HG03064 (cell line): ENCODE measurements around the gene TMPRSS7.

Experiments used
- ATAC-seq: cut with Tn5 transposase; IDR thresholded peaks from one replicate; pipeline ENCODE4 v1.9.1; 2021; ENCODE audit warnings: low read depth; ENCODE audit not compliant: unreplicated experiment

The TMPRSS7 gene

DNA sequence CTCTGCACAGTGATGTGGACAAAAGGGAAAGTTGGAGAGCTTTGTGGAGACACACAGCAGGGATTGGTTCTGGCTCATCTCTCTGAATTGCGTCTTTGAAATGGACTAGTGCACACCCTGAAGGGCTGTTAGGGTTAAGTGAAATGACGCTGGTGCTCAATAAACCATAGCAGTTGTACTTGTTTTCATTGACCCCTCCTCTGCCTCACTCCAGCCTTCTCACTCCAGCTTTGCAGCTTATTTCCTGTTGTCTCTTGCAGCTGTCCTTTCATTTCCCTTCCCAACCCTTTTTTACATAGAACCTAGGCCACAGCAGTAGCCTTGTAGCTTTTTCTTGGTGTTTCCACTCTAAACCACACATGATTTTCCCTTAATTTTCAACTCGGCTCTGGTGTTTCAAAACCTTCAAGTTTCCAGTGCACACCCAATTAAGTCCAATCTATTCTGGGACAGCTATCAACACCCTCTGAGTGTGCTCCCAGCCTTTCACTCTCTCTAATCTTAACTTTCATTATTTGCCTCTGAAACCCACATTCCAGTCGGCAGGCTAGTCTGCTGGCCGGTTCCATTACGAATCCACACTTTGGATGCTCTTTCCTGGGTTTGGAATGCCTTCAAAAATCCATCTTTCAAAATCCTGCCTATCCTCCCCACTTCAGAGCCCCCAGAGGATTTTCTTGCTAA, 58.1 kb downstream of the TMPRSS7 start:
- ATAC-seq, result no peak

DNA sequence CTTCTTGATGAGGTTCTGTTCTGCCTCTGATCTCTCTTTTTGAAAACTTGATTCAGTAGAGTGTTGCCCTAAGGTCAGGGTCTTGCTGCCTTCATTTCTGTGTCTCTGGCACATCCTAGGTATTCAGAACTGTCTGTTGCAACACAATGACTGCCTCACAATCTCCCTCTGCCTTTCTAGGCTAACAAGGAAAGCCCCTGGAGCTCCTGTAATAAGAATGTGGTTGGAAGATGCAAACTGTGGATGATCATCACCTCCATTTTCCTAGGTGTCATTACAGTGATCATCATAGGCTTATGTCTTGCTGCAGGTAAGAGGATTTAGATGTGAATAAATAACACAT, 58.6 kb downstream of the TMPRSS7 start:
- ATAC-seq, result no peak

DNA sequence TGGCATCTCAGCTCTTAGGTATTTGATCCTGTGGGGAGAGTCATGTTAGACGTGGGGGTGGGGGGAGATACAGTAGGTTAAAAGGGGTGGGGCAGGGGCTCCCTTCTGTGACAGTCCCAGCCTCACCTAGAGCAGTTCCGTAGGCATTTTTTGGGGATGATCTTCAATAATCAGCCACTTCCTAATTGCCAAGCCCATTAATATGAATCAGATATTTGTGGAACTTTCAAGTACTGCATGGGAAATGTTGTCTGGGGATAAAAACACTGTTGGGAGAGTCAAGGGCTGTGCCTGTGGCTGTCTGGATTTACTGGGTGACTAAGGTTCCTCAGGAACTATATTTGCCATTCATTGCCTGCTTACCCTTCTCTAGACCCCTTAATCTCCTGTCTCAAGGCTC, 61.2 kb downstream of the TMPRSS7 start:
- ATAC-seq, result no peak

DNA sequence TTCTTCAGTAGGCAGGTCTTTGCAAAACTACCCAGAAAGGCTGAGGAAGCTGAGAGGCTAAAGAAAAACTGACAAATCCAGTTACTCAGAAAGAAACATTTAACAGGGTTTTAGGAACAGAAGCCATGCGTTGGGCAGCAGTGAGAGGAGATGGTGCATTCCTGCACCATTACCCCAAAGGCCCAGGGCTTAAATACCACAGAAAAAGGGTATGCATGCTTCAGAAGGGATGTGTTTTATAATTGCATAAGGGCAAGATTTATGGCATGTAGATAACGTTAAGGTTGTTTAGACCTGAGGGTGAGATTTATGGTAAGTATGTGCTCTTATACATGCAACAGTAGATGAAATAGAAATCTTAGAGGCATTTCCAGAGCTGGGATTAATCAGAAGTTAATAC, 61.6 kb downstream of the TMPRSS7 start:
- no peak for ATAC-seq

DNA sequence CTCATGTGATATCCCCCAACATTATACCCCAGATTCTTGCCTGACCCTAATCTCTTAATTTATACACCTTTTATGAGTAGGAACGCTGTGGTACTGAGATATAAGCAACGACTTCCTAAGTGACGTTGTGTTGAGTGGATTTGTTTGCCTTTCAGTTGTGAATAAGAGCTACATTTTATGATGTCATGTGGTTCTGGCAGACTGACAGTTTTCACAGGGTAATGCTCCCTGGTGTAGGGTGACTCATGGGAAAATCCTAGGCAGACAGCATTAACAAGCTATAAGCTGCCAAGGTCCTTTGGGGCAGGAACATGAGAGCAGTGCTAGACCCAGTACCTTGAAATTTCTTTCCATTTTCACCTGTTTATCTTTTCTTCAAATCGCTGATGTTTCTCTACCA, 62.8 kb downstream of the TMPRSS7 start:
- no peak for ATAC-seq

DNA sequence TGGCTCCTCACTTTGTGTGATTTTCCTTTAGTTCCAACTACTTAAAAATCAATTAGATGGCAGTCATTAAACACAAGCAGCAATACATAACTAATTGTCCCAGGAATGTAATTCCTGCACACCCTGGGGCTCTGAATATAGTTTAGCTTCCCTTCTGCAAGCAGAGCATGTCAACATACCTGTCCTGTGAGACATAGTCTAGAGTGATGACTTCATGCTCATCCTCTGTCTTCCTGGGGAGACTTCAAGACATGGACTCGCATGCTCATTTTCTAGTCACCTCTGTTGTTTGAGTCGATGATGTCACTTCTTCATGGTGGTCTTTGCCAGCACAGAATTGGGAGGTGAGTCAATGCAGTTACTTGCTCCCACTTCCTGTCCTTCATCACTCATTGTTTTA, 67.4 kb downstream of the TMPRSS7 start:
- no peak for ATAC-seq

DNA sequence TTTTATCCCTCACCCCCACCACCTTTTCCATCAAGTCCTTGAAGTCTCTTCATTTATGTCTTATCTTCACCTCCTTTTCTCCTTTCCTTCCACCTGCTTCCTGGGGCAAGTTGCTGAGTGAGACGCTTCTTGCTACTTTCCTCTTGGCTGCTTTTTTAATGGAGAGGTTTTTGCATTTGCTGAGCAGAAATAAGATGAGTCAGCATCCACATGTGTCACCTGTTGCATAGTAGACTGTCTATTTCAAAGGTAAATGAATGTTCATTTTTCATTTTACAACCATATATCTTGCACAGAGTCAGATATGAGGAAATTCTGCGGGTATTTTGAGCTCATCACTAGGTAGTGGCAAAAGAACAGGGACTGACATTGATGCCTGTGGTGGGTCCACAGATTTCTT, 70.2 kb downstream of the TMPRSS7 start:
- ATAC-seq, result no peak

DNA sequence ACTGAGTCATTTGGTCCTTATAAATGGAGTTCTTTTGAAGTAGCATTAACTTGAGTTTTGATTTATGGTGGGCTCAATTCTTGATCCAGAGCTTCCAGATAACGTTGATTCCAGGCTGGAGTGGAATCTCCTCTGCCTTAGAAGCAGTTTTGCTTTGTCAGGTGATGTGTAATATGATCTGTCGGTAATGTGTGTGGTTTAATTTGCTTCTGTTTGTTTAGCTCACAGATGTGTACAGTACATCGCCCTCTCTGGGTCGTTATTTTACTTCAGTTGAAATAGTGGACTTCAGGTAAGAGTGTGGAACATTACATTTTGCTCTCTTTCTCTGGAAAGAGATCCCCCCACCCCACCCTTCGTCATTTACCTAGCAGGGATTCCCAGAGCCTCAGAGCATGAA, 74.8 kb downstream of the TMPRSS7 start:
- ATAC-seq, result no peak

DNA sequence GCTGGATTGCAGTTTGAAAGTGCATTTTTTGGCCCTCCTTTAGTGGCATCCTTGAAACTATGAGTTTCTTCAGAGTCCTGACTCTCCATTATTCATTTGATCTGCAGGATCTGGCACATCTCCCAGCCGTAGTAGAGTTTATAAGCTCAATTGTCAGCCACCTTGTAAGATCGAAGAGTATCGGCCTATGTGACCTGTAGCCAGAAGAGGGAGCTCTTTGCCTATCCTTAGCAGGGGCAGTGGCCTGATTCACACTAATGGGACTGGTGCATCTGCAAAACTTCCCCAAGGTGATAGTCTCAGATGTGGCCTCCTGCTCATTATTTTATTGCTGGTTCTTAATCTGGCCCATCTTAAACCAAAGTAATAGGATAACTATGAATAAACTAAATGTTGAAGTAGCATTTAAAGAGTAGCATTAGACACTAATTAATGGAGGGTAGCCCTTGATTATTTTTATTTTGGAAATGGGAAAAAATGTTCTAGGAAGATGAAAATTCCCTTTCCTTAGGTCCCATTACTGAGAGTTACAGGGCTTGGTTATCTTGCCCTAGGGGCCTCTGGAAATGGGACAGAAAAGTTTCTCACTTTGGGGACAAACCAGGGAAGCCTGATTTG, 77.4 kb downstream of the TMPRSS7 start:
- ATAC-seq, result no peak

DNA sequence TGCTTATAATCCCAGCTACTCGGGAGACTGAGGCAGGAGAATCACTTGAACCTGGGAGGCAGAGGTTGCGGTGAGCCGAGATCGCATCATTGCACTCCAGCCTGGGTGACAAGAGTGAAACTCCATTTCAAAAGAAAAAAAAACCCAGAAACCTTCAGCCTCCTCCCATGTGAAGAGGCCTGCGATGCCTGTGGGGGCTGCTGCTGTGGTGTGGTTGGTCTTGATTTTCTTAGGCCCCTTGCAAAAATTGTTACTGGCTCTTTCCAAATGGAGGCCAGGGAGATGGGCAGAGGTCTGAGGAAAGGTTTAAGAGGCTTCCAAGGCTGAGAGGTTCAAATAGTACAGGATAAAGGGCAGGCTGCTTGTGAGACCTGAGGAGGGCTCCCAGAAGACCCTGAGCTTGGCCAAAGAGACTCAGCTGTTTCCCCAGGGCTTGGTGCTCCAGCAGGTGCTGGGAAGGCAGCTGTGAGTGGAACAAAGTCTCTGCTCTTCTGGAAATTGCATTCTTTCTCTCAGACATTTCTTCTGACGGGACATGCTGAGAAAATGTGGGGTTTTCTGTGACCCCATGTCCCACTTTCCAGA, 80.1 kb downstream of the TMPRSS7 start:
- ATAC-seq, result no peak

DNA sequence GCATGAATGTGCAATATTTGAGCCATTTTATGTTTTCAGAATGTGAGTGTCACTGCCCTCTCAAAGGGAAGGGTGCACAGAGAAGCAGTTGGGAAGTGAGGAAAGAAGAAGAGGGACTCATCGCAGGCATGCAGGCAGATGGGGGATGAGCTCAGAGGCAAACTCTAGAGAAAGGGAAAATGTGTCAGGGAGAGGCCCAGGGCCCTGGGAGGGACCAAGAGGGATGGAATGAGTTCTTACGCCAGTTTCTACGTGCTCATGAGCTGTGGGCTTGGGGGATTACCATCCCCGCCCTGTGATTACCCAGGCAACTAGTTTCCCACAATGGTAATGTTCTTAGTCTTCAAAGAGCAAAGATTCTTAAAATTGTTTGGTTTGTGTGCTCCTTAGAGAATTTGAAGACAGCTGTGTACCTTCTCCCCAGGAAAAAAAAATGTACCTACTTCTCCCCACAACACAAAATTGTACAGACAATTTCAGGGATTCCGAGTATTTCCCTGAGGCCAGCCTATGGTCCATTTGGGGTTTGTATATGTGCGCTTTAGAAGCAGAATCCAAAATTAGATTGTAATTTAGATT, 80.7 kb downstream of the TMPRSS7 start:
- no peak for ATAC-seq

DNA sequence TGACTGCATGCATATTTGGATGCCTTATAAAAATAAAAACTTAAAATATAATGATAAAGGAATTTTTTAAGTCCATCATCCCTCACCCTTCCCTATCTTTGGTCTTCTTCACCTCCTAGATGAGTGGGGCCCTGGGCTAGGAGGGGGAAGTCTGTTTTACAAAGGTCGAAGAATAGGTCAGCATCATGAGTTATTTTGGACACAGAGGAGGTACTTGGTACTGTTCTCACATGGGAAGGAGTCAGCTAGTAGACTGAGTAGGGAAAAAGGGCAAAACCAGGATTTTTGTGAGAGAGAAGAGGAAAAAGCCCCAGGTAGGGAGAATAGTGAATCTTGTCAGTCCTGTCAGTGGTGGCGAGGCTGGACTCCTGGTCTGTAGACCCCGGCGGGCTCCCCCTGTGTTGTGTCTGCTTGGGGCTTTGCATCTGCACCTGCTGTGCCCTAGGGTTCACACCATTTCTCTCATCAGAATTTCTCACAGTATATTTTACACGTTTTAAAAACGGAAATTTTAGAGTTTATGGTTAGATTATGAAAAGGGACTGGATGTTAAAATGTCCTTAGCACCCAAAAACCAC, 81.4 kb downstream of the TMPRSS7 start:
- no peak for ATAC-seq

DNA sequence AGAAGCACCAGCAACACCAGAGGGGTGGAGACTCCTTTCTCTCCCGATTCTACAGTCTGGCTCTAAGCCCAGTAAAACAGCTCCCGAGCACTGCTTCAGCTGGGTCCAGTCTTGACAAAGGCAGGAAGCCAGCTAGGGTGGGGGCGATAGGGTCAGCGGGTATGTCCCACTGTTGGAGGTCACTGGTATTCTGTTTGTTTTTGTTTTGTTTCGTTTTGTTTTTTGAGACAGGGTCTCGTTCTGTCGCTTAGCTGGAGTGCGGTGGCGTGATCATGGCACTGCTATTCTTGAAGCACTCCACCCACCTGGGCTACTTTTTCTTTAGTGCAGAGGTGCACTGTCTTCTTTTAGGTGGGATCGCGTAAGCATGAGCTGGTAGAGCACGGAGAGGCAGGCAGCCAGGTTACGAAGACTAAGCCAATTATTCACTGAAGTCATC, 82.2 kb downstream of the TMPRSS7 start:
- ATAC-seq, result no peak

DNA sequence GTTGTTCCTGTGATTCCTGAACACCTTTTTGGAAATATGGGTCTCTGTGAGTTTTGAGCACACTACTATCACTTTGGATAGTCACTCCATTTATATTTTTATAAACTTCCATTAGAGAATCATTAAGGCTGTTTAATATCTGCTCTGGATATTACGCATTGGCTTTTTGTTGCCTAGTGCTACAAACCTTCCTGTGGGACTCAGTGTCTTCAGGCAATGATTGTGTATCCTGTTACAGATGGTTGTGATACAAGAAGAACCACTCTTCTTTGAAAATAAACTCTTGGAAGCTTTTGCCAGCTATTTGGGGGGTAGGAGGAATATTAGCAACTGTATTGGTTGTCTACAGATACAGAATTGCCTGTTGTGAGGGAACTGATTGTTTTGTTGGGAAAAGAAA, 82.9 kb downstream of the TMPRSS7 start:
- ATAC-seq, result no peak

DNA sequence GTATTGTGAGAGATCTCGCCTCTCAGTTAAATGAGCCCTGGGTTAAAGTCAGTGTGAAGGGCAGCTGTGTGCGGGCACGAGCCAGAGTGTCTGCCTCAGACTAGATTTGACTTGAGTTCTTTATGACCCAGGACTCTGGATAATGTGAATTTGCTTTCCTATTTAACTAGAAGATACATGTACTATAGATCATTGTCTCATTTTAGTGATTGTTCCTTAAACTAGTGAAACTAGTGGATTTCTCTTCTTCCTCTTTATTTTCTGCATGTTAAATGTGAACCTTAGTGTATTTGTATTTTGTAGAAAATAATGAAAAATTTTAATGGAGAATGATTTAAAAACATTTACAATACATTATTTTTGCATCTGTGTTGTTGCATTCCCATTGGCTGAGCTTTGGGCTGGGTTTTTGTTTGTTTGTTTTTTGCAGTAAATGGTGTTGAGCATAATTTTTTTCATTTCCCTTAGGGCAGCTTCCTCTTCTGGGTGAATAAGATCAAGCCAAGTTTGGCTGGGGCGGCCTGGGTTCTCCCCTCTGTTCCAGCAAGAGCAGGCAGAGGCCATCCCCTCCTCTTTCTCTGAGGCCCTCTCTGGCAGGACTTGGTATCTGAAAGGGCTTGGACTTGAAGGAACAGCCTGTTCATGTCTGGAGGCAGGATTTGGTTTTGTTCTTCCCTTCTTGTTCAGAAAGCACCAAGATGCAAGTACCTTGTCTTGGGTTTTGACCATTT, 83.5 kb downstream of the TMPRSS7 start:
- no peak for ATAC-seq

DNA sequence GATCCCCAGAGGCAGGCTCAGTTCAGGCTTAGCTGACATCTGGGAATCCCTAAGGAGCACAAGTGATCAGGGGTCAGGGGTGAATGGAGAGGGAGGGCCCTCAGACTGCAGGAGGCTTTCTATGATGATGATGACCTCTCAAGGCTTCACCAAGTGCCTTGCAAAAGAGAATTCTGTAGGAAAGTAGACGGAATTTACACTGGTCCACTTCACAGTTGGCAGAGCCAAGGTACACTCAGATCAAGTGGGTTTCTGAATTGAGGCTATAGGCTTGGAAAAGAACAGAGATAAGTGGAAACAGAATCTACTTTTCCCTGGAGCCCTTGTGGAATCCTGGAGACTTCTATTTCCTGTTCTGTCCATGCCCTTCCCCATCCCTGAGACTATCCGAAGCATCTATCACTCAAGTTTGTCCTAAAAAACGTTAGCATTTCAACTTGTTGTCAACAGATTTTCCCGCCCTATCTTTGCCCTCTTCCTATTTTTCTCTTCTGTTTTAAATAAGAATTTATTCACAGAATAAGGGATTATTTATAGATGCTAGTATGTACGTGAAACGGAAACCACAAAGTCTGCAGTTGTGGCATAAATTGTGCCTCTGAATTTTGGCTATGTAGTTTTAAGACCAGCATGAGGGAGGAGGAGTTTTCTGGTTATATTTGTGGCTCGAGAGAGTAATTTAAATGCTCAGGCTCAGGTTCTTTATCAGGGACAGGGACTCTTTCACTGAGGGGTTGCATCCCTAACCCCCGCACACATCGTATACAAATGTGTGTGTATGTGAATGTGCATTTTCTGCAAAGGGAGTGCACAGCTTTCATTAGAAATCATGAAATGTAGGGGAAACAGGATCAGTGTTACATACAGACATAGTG, 85.7 kb downstream of the TMPRSS7 start:
- ATAC-seq, result no peak

DNA sequence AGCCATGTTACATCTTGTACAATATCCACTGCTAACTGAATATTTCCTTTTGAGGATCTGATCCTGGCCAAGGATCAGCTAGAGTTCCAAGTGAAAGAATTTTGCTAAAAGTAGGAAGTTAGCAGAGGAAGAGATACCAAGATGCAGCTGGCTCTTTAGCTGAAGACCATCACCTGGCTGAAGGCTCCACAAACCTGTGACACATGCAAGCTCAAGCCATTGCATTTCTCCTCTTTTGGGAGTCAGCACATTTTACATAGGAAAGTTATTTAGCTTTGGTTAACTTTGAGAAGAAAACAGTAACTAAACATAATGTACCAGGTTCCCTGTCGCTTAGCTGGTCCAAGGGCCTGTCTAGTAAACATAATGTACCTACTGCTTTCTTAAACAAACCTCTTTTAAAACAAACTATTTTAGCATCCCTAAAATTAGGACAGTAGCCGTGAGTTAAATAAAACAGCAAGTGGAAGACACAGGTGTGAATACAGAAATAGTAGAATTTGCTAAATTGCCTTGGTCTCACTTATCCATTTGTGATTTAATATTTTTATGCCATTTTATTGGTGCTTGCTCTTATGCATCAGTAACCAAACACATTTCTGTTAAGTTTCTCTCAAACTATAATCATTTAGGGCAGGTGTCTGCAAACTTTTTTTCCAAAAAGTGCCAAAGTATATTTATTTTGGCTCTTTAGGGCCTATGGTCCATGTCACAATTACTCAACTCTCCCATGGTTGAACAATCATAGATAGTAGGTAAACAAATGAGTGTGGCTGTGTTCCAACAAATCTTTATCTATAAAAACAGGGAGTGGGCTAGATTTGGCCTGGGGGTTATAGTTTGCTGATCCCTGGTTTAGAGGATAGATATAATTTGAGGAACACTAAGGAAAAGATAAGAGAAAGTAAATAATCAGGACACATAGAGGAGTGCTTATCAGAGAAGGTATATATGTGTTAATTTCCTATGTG, 87.3 kb downstream of the TMPRSS7 start:
- no peak for ATAC-seq

DNA sequence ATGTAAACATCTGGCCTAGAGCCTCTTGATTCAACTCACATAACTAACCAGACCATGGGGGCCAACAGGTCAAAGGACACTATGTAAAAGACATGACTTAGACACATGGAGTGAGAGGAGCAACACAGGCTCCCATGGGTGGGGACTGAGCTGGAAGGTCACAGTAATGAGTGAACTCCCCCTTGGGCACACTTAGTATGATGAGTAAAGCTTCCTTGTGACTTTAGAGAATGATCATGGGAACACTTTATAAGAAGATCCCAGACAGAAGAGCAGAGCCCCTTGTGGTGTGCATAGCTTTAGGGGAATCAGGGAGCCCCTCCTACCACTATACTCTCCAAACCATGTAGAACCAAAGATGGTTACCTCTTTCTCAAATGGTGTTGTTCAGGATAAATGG, 88.3 kb downstream of the TMPRSS7 start:
- no peak for ATAC-seq

DNA sequence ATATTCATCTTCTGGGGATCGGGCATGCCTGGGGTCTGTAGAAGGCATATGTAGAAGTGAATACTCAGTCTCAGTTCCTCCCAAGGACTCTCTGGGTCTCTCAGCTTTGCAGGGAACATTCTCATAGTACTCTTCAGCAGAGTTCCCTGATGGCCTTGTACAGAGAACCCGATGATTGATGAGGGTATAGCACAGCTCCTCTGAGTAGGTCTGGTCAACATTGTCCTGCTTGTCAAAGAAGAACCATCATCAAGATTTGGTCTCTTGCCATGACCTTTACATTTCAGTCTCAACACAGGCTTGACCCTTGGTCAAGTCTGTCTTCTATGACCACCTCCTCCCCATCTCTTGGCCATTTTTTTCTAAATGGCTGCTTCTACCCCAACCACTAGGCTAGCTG, 89.0 kb downstream of the TMPRSS7 start:
- ATAC-seq, result no peak
